Endothelial cell of umbilical vein (primary cell): ENCODE data around the gene GSPT1. TPM values are rescaled to one million over a fixed set of nuclear protein-coding genes. Genes with fewer than 3 reads are reported as not detected.

ENCODE experiments used
- BruUV-seq: library from RNA; stranded (reverse); fragments of 400-500 nt; replicated peaks from 2 replicates; lab custom pipeline; 2021; lab: Mats Ljungman, UMichigan
- CTCF ChIA-PET: fragments of 300-600, 350-600 bp; sonication (Branson Sonifier 250); formaldehyde crosslinking; loops from one replicate; lab custom pipeline; 2021; ENCODE audit warnings: antibody characterized with exemption, inconsistent platforms; lab: Charles Lee
- POLR2A ChIA-PET: fragments of 300-600, 350-600 bp; sonication (Branson Sonifier 250); formaldehyde crosslinking; loops from one replicate; lab custom pipeline; 2021; ENCODE audit warnings: antibody characterized with exemption, inconsistent platforms; lab: Charles Lee
- DNase-seq: peaks from one replicate; pipeline ENCODE4 v3.0.0-alpha.2; 2011; ENCODE audit warnings: low read depth, low spot score
- FAIRE-seq: peaks from 2 replicates; lab custom pipeline; 2011; peaks lifted over from hg19 to GRCh38; lab: Jason Lieb, UNC
- H2AFZ ChIP-seq: 2 replicates; pipeline ENCODE4 v1.6.0; 2012; ENCODE audit warnings: low read depth, low read length, control low read depth, inconsistent platforms
- H3K27ac ChIP-seq: 2 replicates; pipeline ENCODE4 v1.5.1; 2011; ENCODE audit warnings: low read depth, mild to moderate bottlenecking, control low read depth, low read length, moderate library complexity; ENCODE audit not compliant: insufficient read depth
- H3K27me3 ChIP-seq, 2 experiments: 2 replicates each; pipeline versions ENCODE4 v1.6.0 to v1.6.1; 2011; ENCODE audit warnings: low read length in 2 of 2, mixed read lengths in 1 of 2; ENCODE audit not compliant: control insufficient read depth in 2 of 2, insufficient read depth in 2 of 2
- H3K36me3 ChIP-seq, 2 experiments: 2 replicates in 1 of 2; 3 replicates in 1 of 2; pipeline ENCODE4 v1.5.1; 2011; ENCODE audit warnings: low read length in 2 of 2, mild to moderate bottlenecking in 1 of 2, moderate library complexity in 1 of 2; ENCODE audit not compliant: control insufficient read depth in 2 of 2, insufficient read depth in 2 of 2; ENCODE audit errors: extremely low read depth in 1 of 2
- H3K4me1 ChIP-seq: 3 replicates; pipeline ENCODE4 v1.5.1; 2011; ENCODE audit warnings: mild to moderate bottlenecking, low read length; ENCODE audit not compliant: control insufficient read depth, insufficient read depth; ENCODE audit errors: extremely low read depth
- H3K4me2 ChIP-seq: 2 replicates; pipeline ENCODE4 v1.6.1; 2011; ENCODE audit warnings: low read length, control low read depth, mixed read lengths; ENCODE audit not compliant: insufficient read depth
- H3K4me3 ChIP-seq, 3 experiments: fragments of 200-600 bp in 1 of 3; sonication (generic), shearing (Covaris generic) in 1 of 3; replicated peaks in 1 of 3; 2 replicates each; pipeline ENCODE4 v1.5.1; 2011 to 2016; ENCODE audit warnings: control low read depth in 3 of 3, low read length in 3 of 3, mild to moderate bottlenecking in 2 of 3, inconsistent platforms in 1 of 3, low read depth in 1 of 3, moderate library complexity in 1 of 3; ENCODE audit not compliant: insufficient read depth in 1 of 3
- H3K79me2 ChIP-seq: 2 replicates; pipeline ENCODE4 v1.6.0; 2012; ENCODE audit warnings: low read length, inconsistent platforms; ENCODE audit not compliant: control insufficient read depth, insufficient read depth
- H3K9ac ChIP-seq: replicated peaks from 2 replicates; pipeline ENCODE3; 2011; ENCODE audit warnings: low read length, control low read depth; ENCODE audit not compliant: insufficient read depth; ENCODE audit errors: extremely low read depth
- H3K9me1 ChIP-seq: replicated peaks from 3 replicates; pipeline ENCODE4 v1.6.0; 2011; ENCODE audit warnings: mild to moderate bottlenecking, low read length; ENCODE audit not compliant: control insufficient read depth, insufficient read depth; ENCODE audit errors: extremely low read depth
- H3K9me3 ChIP-seq: replicated peaks from 2 replicates; pipeline ENCODE4 v1.5.1; 2012; ENCODE audit warnings: low read length, inconsistent platforms; ENCODE audit not compliant: control insufficient read depth, insufficient read depth
- H4K20me1 ChIP-seq: replicated peaks from 2 replicates; pipeline ENCODE3; 2011; ENCODE audit warnings: mild to moderate bottlenecking, low read length; ENCODE audit not compliant: control insufficient read depth, insufficient read depth; ENCODE audit errors: extremely low read depth
- EZH2 ChIP-seq: IDR thresholded peaks from 2 replicates; pipeline ENCODE4 v1.6.1; 2012; ENCODE audit warnings: borderline replicate concordance, low read depth, mild to moderate bottlenecking, moderate library complexity, low read length, inconsistent platforms; ENCODE audit not compliant: severe bottlenecking
- FOS ChIP-seq: IDR thresholded peaks from 2 replicates; pipeline ENCODE4 v1.6.1; 2011; ENCODE audit warnings: mild to moderate bottlenecking, low read length, moderate library complexity, borderline replicate concordance; ENCODE audit not compliant: insufficient read depth
- GATA2 ChIP-seq: IDR thresholded peaks from 2 replicates; pipeline ENCODE4 v1.7.0; 2011; ENCODE audit warnings: low read depth, mild to moderate bottlenecking, moderate library complexity, mixed read lengths, low read length; ENCODE audit not compliant: insufficient read length, insufficient read depth
- JUN ChIP-seq: IDR thresholded peaks from 2 replicates; pipeline ENCODE4 v1.6.1; 2011; ENCODE audit warnings: borderline replicate concordance, low read depth; ENCODE audit not compliant: insufficient read length, insufficient read depth
- MYC ChIP-seq: IDR thresholded peaks from one replicate; pipeline ENCODE4 v1.6.1; 2011; ENCODE audit warnings: mild to moderate bottlenecking, low read depth, low read length
- POLR2A ChIP-seq: IDR thresholded peaks from 2 replicates; pipeline ENCODE4 v1.6.1; 2012; ENCODE audit warnings: low read depth, mild to moderate bottlenecking, control low read depth, low read length
- POLR2AphosphoS5 ChIP-seq: IDR thresholded peaks from 2 replicates; pipeline ENCODE4 v1.6.1; 2012; ENCODE audit warnings: low read depth, mild to moderate bottlenecking, control low read depth, low read length, moderate library complexity; ENCODE audit not compliant: insufficient read depth
- dilution Hi-C: fragments of 300-500 bp; cut with MboI; formaldehyde crosslinking; loops from one replicate; pipeline ENCODE4 v1.15.0; 2019; ENCODE audit warnings: low sequenced_read_pairs; ENCODE audit not compliant: extremely low pct_ligation_motif_present
- intact Hi-C: fragments of 100-400 bp; cut with micrococcal nuclease; formaldehyde crosslinking; loops from one replicate; pipeline ENCODE4 v1.10.0; 2022
- polyA plus RNA-seq, 4 experiments: library from polyadenylated mRNA; depleted of rRNA in 3 of 4; stranded (reverse) in 3 of 4; unstranded in 1 of 4; fragments of >200 nt; gene quantifications; 2 replicates each; pipeline versions ENCODE4 v1.2.1 to v1.2.3, GENCODE V29; 2011 to 2012; ENCODE audit warnings: missing spikeins in 1 of 4
- total RNA-seq: library from RNA; stranded (reverse); gene quantifications from 2 replicates; pipeline ENCODE4 v1.2.3, GENCODE V29; 2021
- TF ChIP-seq, protein P1 (sequence below), 2 donors: IDR thresholded peaks; 1 replicate in 1 of 2; 2 replicates in 1 of 2; pipeline ENCODE4 v1.5.1; 2011; ENCODE audit warnings: low read length in 2 of 2, mild to moderate bottlenecking in 2 of 2, moderate library complexity in 2 of 2, control low read depth in 1 of 2, inconsistent platforms in 1 of 2, low read depth in 1 of 2; ENCODE audit not compliant: insufficient read depth in 1 of 2; ENCODE audit errors: extremely low read depth in 1 of 2
- TF ChIP-seq, protein P2 (sequence below): IDR thresholded peaks from 2 replicates; pipeline ENCODE4 v1.6.1; 2011; ENCODE audit not compliant: insufficient read depth, insufficient read length

Gene GSPT1
- total and polyA plus RNA-seq, 2 donors (not counting 3 experiments of a cell fraction or from before 2014, with no cell fraction given): 40.3 to 152 TPM

DNA sequence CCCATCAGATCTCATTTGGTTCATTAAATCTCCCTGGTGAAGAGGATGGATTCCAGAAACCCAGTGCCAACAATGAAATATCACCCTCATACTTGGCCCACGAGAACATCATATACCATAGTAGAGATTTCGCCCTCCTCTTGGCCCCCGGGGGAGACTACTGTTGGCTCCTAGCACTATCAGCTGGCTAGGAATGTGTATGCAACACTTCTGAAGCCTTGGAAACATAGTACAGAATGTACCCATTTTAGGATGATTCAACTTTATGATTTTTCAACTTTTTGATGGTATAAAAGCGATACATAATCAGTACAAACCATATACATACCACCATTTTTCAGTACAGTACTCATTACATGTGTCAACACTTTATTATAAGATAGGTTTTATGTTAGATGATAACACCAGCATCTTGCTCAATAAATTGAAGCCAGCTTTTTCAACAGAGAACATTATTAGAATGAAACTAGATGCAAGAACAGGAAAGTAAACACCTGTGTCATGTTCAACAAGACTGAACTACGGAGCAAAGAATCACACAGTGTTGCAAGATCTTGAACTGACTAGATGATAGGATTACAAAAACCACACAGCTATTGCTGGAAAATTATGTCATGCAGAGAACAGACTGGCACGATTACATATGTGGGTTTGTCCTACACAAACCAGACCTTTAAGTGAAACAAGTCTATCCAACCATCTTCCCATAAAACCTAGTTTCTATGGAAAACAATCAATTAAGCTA lies 81.6 kb downstream of the GSPT1 start:
- Histone ChIP-seq H3K4me1 (peaks cover 11% of the 10 kb centered on the region), H3K36me3 (peaks cover 13 to 15% of the 10 kb centered on the region in 2 experiments), H3K4me2 (no peak overlapping the region), H3K4me3 (no peak overlapping the region), H4K20me1 (no peaks in the 10 kb centered on the region), H3K27ac (no peak overlapping the region), H3K9me1 (no peaks in the 10 kb centered on the region), H3K9me3 (no peaks in the 10 kb centered on the region), H3K9ac (no peak overlapping the region), H3K79me2 (no peaks in the 10 kb centered on the region), H3K27me3 (no peaks in the 10 kb centered on the region), H2AFZ (no peak overlapping the region)
- POLR2A ChIA-PET: no interaction called here
- no peak for TF ChIP-seq FOS
- no peak for TF ChIP-seq JUN
- TF ChIP-seq POLR2A: no peak
- no peak for TF ChIP-seq EZH2
- TF ChIP-seq MYC: no peak
- TF ChIP-seq, protein P1, sequence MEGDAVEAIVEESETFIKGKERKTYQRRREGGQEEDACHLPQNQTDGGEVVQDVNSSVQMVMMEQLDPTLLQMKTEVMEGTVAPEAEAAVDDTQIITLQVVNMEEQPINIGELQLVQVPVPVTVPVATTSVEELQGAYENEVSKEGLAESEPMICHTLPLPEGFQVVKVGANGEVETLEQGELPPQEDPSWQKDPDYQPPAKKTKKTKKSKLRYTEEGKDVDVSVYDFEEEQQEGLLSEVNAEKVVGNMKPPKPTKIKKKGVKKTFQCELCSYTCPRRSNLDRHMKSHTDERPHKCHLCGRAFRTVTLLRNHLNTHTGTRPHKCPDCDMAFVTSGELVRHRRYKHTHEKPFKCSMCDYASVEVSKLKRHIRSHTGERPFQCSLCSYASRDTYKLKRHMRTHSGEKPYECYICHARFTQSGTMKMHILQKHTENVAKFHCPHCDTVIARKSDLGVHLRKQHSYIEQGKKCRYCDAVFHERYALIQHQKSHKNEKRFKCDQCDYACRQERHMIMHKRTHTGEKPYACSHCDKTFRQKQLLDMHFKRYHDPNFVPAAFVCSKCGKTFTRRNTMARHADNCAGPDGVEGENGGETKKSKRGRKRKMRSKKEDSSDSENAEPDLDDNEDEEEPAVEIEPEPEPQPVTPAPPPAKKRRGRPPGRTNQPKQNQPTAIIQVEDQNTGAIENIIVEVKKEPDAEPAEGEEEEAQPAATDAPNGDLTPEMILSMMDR (IDR thresholded peaks at IDR 0.05; ENCODE audit: extremely low read depth in 1 of 2, insufficient read depth in 1 of 2, low read depth in 1 of 2, low read length in 2 of 2): no peak
- no peak for TF ChIP-seq POLR2AphosphoS5
- TF ChIP-seq GATA2: no peak
- TF ChIP-seq, protein P2, sequence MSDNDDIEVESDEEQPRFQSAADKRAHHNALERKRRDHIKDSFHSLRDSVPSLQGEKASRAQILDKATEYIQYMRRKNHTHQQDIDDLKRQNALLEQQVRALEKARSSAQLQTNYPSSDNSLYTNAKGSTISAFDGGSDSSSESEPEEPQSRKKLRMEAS: no peak
- BruUV-seq: no TSS peak
- peak; percentile 35 for FAIRE-seq
- CTCF ChIA-PET: interaction anchor here (1.5 kb wide), 1 partner anchor 37 kb away, joined by 5 read pairs; the partner anchor contains the start of gene ZC3H7A
- no peak for DNase-seq
- intact Hi-C loops (no loop called here), dilution Hi-C loops (no loop called here)
